GM18867 (cell line): Measurements from ENCODE around the gene C1D.
"Not testable (repeated sequence)": the region's sequence is repeated elsewhere in the genome, so short reads cannot be mapped to it uniquely, and the experiment has no call there.

ENCODE experiments used
- ATAC-seq: cut with Tn5 transposase; IDR thresholded peaks from one replicate; pipeline ENCODE4 v1.9.1; 2021; ENCODE audit warnings: mild to moderate bottlenecking, moderate library complexity; ENCODE audit not compliant: unreplicated experiment

The C1D gene

DNA sequence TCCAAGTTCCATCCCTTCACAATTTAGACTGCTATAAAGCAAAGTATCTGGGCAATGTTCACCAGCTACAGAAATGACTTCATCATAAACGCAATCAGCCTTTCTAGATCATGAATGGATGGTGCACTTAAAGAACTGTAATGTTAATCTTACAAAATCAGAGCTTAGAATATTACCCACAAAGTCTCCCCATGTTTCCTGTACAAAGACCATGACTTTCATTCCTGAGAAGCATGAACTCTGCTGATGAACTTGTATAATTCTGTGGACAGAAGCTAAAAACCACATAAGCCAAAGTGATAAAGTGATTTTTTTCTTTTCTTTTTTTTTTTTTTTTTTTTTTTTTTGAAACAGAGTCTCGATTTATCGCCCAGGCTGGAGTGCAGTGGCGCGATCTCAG, 53.3 kb downstream of the C1D start:
- no peak for ATAC-seq

DNA sequence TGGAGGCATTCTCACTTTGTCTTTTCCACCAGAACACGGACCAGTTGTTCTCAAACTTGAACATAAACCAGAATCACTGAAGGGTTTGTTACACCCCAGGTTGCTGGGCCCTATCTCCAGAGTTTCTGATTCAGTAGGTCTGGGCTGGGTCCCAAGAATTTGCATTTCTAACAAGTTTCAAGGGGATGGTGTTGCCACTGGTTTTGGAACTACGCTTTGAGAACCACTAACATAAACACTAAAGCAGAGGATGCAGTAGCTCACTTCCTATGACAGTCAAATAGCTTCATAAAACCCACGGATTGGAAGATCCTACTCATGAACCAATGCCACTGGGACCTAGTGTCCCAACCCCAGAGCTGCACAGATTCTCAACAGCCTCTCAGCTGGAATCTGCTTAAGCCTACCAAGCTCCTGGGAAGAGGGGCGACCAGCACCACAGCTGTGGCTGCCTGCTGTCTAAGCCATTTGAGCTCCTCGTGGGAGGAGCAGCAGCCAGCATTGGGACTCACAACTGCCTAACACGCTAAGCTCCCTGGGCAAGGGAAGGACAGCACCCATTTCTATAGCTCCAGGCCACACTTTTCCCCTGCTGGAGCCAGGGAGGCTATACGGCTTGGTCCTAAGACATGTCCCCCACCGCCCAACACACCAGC, 62.5 kb downstream of the C1D start:
- no peak for ATAC-seq

DNA sequence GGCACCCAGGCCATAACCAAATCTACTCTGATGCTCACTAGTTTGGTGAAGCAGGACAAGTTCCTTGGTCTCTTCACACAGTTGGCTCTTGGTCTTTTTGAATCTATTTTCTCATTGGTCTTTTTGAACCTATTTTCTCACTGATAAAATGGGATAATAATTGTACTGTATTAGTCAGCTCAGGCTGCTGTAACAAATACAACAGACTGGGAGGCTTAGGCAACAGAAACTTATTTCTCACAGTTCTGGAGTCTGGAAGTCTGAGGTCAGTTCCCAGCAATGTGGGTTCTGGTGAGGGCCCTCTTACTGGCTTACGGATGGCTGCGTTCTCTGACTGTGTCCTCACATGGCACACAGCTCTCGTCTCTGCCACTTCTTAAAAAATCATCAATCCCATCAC, 63.5 kb downstream of the C1D start:
- ATAC-seq = no peak

DNA sequence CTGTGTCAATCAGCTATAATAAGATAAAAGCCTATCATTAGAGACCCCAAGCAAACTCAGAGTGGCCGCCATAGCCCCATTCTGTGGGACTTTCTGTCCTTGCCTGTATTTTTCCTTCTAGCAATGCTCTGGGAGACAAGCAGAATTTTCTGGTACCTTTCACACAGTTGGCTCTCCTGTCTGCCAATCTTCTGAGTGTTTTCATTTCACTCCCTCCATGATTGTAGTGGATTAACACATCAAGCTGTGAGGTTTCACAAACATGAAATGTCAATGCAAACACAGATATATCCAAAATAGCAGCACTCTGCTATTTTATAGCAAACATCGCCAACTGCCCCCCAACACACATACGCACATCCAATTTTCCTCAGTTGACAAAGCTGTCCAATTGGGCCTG, 64.9 kb downstream of the C1D start:
- no peak for ATAC-seq

DNA sequence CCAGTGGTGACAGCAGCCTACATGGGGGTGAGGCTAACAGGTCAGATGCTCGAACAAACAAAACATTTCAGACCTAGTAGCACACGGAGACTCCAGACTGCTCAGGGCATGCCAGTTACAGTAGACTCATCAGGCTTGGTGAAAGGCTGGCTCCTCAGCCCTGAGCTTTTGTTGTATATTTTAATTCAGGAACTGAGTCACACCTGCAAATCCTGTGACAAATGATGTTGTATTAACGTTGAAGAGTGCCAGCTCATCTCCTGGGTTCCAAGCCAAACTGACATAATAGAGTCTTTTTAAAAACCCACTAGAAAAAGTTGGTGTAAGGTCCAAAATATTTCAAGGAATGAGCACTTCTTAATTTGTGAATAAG, 65.3 kb downstream of the C1D start:
- ATAC-seq = no peak

DNA sequence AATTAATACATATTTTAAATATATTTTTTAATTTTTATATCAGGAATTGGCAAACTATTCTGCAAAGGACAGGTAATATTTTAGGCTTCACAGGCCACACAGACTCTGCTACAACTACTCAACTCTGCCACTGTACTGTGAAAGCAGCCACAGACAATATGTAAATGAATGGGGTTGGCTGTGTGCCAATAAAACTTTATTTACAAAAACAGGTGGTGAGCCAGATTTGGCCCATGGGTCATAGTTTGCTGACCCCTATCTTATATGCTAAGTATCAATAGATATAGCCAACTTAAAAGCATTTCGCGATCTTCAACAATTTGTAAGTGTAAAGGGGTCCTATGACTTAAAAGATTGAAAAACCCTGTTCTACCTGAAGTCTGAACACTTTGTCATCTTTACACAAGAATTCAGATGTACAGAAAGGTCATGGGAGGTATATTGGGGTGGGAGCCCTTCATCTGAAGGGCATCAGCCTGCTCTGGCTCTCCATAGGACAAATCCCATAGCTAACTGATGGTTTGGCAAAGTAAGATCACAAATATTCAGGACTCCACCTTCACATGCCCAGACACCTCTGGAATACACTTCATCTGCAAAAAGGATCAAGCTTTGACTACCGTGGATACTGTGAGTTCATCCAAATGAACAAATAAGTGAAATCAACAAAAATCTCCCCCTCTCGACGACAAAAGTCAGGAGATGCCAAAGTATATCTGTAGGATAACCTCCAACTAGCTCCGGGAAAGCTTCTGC, 65.9 kb downstream of the C1D start:
- ATAC-seq = no peak

DNA sequence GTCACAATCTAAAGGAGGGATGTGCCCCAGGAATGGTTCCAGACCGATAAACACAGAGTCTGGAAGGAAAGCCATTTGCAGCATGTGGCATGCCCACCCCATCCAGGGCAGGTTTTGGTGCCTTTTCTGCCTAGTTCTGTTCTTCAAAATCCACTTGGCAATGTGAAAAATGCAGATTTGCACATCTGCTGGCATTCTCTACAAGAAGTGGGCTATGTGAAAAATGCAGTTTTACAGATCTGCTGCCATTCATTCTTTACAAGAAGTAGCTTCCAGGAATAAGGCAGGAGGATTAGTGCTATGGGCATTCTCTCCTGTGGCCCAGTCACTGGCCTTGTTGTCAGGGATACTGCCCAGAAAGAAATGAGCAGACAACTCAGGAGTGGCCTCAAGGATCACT, 68.1 kb downstream of the C1D start:
- no peak for ATAC-seq

DNA sequence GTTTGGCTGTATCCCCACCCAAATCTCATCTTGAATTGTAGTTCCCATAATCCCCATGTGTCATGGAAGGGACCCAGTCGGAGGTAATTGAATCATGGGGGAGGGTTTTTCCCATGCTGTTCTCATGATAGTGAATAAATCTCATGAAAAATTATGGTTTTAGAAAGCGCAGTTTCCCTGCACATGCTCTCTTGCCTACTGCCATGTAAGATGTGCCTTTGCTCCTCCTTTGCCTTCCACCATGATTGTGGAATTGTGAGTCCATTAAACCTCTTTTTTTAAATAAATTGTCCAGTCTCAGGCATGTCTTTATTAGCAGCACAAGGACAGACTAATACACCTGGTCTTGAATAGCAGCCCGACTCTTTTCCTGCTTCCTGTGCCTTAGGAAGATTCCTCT, 68.7 kb downstream of the C1D start:
- not testable (repeated sequence) for ATAC-seq

DNA sequence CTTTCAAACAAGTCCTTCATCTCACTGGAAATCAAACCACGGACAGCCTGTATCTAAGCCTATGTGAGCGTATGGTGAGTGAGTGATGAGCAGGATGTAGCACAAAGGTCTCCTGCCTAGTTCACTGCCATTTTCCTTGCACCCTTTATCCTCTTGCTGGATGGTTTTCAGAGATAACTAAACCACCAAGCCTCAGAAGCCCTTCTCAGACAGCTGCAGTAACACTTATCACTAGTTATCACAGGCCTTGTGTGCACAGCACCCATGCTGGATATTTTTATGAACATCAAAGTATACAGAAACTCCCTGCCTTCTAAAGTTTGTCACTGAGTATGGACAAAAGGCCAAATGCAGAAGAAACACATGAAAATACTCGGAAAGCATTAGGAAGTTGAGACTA, 69.5 kb downstream of the C1D start:
- no peak for ATAC-seq

DNA sequence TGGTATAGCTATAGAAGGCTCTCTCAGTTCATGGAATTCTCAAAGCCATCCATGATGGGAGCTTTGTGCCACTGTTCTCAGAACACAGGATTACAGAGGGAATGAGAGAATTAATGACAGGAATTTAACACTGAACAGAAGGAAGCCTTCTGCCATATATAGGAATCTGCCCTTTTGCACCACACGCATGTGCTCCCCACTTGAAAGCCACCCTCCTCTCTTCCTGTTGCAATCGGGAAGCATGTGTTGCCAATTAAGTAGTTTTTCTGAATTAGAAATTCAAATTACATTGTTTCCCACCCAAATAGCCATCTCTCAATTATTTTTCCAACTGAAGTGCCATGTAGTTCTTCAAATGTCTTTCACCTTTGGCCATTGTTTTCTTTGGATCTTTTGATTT, 71.3 kb downstream of the C1D start:
- no peak for ATAC-seq
